ENCODE results near the gene GREM2. TPM values are rescaled to one million over a fixed set of nuclear protein-coding genes. Genes with fewer than 3 reads are reported as not detected.

The GREM2 gene
- total RNA-seq, 1 experiment from 2014 or later = 0.17 TPM

DNA sequence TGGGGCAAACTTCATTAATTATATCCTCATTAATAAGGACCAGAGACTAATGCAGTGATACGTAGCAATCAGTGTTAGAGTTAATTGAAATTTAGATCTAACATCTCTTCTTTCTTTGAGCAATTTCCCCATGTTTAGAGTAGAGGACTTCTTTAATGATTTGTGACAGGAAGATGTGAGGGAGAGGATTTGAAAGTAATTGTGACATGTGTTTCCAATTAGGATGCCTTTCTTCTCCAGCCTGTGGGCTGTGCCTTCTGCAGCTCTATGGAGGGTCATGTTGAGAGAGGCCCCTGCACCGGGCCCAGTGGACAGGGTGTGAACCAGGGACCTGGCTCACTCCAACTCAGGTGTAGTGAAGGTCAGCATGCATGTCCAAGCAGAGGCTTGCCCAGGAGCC lies 103.0 kb downstream of the GREM2 start (continued):
- TF ChIP-seq CREB1 (CRISPR knock-in tag; IDR thresholded peaks at IDR 0.05) (no peak), ZNF416 (CRISPR knock-in tag; IDR thresholded peaks at IDR 0.05) (no peak), ZNF396 (CRISPR knock-in tag; IDR thresholded peaks at IDR 0.05; ENCODE audit: borderline replicate concordance) (no peak), ATF1 (CRISPR knock-in tag; IDR thresholded peaks at IDR 0.05) (no peak), GTF2I (CRISPR knock-in tag; conservative IDR thresholded peaks at IDR 0.05) (no peak)
- TF ChIP-seq, protein P1, sequence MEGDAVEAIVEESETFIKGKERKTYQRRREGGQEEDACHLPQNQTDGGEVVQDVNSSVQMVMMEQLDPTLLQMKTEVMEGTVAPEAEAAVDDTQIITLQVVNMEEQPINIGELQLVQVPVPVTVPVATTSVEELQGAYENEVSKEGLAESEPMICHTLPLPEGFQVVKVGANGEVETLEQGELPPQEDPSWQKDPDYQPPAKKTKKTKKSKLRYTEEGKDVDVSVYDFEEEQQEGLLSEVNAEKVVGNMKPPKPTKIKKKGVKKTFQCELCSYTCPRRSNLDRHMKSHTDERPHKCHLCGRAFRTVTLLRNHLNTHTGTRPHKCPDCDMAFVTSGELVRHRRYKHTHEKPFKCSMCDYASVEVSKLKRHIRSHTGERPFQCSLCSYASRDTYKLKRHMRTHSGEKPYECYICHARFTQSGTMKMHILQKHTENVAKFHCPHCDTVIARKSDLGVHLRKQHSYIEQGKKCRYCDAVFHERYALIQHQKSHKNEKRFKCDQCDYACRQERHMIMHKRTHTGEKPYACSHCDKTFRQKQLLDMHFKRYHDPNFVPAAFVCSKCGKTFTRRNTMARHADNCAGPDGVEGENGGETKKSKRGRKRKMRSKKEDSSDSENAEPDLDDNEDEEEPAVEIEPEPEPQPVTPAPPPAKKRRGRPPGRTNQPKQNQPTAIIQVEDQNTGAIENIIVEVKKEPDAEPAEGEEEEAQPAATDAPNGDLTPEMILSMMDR (IDR thresholded peaks at IDR 0.05) = no peak
- TF ChIP-seq, protein P2, sequence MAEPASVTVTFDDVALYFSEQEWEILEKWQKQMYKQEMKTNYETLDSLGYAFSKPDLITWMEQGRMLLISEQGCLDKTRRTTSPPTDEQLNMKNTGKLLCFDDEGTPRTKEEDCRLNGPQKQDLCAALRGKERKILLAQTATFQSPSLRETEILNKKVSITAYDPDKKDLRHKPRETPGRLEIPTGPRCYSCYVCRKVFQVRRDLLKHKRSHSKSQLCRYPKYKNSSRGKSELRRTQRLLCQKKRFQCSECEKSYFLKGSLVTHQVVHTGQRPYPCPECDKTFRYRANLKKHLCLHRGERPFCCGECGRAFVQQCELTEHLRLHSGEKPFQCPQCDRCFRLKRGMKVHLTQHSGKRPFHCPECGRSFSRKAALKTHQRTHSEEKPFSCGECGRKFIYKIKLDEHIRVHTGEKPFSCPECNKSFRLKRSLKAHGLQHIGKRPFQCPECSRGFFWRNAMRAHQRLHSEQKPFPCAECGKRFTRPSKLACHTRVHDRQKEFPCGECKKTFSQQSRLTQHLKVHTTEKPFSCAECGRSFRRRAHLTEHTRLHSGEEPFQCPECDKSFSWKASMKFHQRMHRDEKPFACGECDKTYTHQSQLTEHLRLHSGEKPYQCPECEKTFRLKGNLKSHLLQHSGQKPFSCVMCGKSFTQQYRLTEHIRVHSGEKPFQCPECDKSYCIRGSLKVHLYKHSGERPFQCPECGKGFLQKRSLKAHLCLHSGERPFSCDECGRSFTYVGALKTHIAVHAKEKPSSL (CRISPR knock-in tag; conservative IDR thresholded peaks at IDR 0.05) = no peak
- TF ChIP-seq, protein P3, sequence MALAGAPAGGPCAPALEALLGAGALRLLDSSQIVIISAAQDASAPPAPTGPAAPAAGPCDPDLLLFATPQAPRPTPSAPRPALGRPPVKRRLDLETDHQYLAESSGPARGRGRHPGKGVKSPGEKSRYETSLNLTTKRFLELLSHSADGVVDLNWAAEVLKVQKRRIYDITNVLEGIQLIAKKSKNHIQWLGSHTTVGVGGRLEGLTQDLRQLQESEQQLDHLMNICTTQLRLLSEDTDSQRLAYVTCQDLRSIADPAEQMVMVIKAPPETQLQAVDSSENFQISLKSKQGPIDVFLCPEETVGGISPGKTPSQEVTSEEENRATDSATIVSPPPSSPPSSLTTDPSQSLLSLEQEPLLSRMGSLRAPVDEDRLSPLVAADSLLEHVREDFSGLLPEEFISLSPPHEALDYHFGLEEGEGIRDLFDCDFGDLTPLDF (CRISPR knock-in tag; IDR thresholded peaks at IDR 0.05) = no peak
- TF ChIP-seq, protein P4, sequence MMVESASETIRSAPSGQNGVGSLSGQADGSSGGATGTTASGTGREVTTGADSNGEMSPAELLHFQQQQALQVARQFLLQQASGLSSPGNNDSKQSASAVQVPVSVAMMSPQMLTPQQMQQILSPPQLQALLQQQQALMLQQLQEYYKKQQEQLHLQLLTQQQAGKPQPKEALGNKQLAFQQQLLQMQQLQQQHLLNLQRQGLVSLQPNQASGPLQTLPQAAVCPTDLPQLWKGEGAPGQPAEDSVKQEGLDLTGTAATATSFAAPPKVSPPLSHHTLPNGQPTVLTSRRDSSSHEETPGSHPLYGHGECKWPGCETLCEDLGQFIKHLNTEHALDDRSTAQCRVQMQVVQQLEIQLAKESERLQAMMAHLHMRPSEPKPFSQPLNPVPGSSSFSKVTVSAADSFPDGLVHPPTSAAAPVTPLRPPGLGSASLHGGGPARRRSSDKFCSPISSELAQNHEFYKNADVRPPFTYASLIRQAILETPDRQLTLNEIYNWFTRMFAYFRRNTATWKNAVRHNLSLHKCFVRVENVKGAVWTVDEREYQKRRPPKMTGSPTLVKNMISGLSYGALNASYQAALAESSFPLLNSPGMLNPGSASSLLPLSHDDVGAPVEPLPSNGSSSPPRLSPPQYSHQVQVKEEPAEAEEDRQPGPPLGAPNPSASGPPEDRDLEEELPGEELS (CRISPR knock-in tag; IDR thresholded peaks at IDR 0.05) = no peak
- TF ChIP-seq, protein P5, sequence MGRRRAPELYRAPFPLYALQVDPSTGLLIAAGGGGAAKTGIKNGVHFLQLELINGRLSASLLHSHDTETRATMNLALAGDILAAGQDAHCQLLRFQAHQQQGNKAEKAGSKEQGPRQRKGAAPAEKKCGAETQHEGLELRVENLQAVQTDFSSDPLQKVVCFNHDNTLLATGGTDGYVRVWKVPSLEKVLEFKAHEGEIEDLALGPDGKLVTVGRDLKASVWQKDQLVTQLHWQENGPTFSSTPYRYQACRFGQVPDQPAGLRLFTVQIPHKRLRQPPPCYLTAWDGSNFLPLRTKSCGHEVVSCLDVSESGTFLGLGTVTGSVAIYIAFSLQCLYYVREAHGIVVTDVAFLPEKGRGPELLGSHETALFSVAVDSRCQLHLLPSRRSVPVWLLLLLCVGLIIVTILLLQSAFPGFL (CRISPR knock-in tag; IDR thresholded peaks at IDR 0.05; ENCODE audit: borderline replicate concordance) = no peak

DNA sequence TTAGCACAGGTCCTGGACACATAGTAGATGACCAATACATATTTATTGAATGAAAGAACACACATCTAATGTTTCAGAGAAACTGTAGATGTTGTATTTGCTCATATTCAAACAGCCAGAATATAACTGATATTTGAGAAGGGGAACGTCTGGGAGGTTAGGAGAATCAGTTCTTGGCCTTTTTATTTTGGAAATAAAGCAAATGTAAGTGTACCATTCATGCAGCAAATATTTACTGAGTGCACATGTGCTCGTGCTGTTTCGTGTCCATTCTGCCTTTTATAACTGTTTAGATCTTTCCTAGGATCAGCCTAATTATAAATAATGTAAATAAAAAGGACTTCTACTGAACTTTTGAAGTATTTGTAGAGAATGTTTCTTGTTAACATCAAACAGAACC lies 103.8 kb downstream of the GREM2 start:
- no peak overlapping the region for H3K4me3 Mint-ChIP-seq
- no peak overlapping the region for H3K27ac Mint-ChIP-seq
- no peak for DNase-seq (ENCODE audit: low spot score)
- H3K36me3 Mint-ChIP-seq = no peaks in the 10 kb centered on the region
- ChIA-PET POLR2A (no interaction called here), CTCF (no interaction called here)
- H3K4me1 Mint-ChIP-seq = no peaks in the 10 kb centered on the region
- ATAC-seq = no peak
- TF ChIP-seq ZNF416 (CRISPR knock-in tag; IDR thresholded peaks at IDR 0.05) (no peak), IRF2 (CRISPR knock-in tag; IDR thresholded peaks at IDR 0.05; ENCODE audit: borderline replicate concordance, low read depth) (no peak), TEAD4 (CRISPR knock-in tag; IDR thresholded peaks at IDR 0.05) (no peak)
- TF ChIP-seq, protein P4 (CRISPR knock-in tag; IDR thresholded peaks at IDR 0.05) = no peak
- TF ChIP-seq, protein P6, sequence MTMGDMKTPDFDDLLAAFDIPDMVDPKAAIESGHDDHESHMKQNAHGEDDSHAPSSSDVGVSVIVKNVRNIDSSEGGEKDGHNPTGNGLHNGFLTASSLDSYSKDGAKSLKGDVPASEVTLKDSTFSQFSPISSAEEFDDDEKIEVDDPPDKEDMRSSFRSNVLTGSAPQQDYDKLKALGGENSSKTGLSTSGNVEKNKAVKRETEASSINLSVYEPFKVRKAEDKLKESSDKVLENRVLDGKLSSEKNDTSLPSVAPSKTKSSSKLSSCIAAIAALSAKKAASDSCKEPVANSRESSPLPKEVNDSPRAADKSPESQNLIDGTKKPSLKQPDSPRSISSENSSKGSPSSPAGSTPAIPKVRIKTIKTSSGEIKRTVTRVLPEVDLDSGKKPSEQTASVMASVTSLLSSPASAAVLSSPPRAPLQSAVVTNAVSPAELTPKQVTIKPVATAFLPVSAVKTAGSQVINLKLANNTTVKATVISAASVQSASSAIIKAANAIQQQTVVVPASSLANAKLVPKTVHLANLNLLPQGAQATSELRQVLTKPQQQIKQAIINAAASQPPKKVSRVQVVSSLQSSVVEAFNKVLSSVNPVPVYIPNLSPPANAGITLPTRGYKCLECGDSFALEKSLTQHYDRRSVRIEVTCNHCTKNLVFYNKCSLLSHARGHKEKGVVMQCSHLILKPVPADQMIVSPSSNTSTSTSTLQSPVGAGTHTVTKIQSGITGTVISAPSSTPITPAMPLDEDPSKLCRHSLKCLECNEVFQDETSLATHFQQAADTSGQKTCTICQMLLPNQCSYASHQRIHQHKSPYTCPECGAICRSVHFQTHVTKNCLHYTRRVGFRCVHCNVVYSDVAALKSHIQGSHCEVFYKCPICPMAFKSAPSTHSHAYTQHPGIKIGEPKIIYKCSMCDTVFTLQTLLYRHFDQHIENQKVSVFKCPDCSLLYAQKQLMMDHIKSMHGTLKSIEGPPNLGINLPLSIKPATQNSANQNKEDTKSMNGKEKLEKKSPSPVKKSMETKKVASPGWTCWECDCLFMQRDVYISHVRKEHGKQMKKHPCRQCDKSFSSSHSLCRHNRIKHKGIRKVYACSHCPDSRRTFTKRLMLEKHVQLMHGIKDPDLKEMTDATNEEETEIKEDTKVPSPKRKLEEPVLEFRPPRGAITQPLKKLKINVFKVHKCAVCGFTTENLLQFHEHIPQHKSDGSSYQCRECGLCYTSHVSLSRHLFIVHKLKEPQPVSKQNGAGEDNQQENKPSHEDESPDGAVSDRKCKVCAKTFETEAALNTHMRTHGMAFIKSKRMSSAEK (CRISPR knock-in tag; IDR thresholded peaks at IDR 0.05; ENCODE audit: borderline replicate concordance) = no peak
- no peaks in the 10 kb centered on the region; the same call in 1 of the 2 replicates for H3K27me3 Mint-ChIP-seq (ENCODE audit: low read depth)
- H3K9me3 Mint-ChIP-seq = peaks cover 3% of the 10 kb centered on the region; the same call in 1 of the 2 replicates

All from WTC11 (cell line).